Measurements from ENCODE around the gene PRPF39. TPM values are rescaled to one million over a fixed set of nuclear protein-coding genes. Genes with fewer than 3 reads are reported as not detected.
A peak's percentile ranks its signal among the peaks of the same experiment; 100 is the strongest.

The PRPF39 gene
- total and polyA plus RNA-seq, 4 experiments from 2014 or later: 8.1 to 85.6 (median 46.4) TPM

DNA sequence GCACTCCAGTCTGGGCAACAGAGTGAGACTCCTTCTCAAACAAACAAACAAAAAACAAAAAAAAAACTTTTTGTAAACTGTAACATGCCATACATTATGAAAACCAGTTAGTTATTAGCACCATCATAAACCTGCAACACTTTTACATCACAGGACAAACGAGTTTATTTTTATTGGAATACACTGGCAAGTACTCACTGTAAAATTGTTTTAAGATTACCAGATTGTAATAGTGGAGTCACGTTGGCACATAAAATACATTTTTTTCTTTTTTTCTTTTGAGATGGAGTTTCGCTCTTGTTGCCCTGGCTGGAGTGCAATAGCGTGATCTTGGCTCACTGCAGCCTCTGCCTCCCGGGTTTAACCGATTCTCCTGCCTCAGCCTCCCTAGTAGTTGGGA is 34.7 kb downstream of the PRPF39 start:
- Mint-ChIP-seq H3K9me3 (no peaks in the 10 kb centered on the region), H3K36me3 (peaks cover 26 to 64% of the 10 kb centered on the region in 2 donors), H3K27me3 (no peaks in the 10 kb centered on the region), H3K4me3 (no peak overlapping the region), H3K4me1 (peaks cover 2 to 5% (median 3%) of the 10 kb centered on the region in 4 donors), H3K27ac (no peak overlapping the region)
- Histone ChIP-seq H3K36me3 (ENCODE audit: insufficient read depth, low read length) (peaks cover 44% of the 10 kb centered on the region), H3K9me3 (ENCODE audit: control insufficient read depth in 1 of 2, low read length in 2 of 2) (no peaks in the 10 kb centered on the region), H3K27ac (ENCODE audit: low read depth, low read length) (no peak overlapping the region), H3K4me1 (ENCODE audit: insufficient read depth, low read length) (peaks cover 1% of the 10 kb centered on the region), H3K4me3 (ENCODE audit: low read length in 2 of 2) (no peak overlapping the region), H3K27me3 (ENCODE audit: insufficient read depth, low read length) (no peaks in the 10 kb centered on the region)
- DNase-seq: no peak
- ChIA-PET POLR2A (ENCODE audit: partially characterized antibody) (interaction anchor here (0.6 to 1.3 kb wide), 2 partner anchors 14 to 22 kb away, joined by 3 read pairs; no protein-coding TSS in a partner anchor), CTCF (ENCODE audit: partially characterized antibody) (no interaction called here)
- intact Hi-C loops (cut with micrococcal nuclease): no loop called here

DNA sequence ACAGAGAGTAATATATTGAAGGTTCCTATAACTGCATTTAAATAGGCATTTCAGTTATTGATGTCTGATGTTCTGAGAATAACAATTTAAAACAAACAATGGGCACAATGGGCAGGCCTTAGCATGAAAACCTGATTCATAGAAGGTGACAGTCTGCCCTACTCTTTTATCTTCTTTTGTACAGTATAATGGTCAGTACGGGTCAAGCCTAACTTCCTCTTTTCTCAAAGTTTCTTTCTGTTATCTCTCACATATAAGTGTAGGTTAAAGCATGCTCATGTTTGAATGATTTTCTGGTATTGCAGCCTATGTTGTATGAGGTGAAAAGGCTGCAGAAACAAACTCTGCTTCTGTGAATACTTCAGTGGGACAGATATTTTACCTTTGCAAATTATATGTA is 36.2 kb downstream of the PRPF39 start:
- POLR2A ChIA-PET (ENCODE audit: partially characterized antibody): no interaction called here
- Histone ChIP-seq H3K27ac (ENCODE audit: low read depth, low read length) (no peak overlapping the region), H3K27me3 (ENCODE audit: insufficient read depth, low read length) (no peaks in the 10 kb centered on the region), H3K4me3 (ENCODE audit: low read length in 2 of 2) (no peak overlapping the region), H3K4me1 (ENCODE audit: insufficient read depth, low read length) (no peaks in the 10 kb centered on the region), H3K9me3 (ENCODE audit: control insufficient read depth in 1 of 2, low read length in 2 of 2) (no peaks in the 10 kb centered on the region), H3K36me3 (ENCODE audit: insufficient read depth, low read length) (peaks cover 31% of the 10 kb centered on the region)
- intact Hi-C loops (cut with micrococcal nuclease): no loop called here
- Mint-ChIP-seq H3K4me1 (peaks cover 0 to 1% (median 0%) of the 10 kb centered on the region in 4 donors), H3K27ac (peak overlapping the region in 1 of 7 donors; percentile 53), H3K27me3 (no peaks in the 10 kb centered on the region), H3K36me3 (peaks cover 30 to 59% of the 10 kb centered on the region in 2 donors), H3K4me3 (no peak overlapping the region), H3K9me3 (no peaks in the 10 kb centered on the region)
- no peak for DNase-seq
- CTCF ChIA-PET (ENCODE audit: partially characterized antibody): no interaction called here

DNA sequence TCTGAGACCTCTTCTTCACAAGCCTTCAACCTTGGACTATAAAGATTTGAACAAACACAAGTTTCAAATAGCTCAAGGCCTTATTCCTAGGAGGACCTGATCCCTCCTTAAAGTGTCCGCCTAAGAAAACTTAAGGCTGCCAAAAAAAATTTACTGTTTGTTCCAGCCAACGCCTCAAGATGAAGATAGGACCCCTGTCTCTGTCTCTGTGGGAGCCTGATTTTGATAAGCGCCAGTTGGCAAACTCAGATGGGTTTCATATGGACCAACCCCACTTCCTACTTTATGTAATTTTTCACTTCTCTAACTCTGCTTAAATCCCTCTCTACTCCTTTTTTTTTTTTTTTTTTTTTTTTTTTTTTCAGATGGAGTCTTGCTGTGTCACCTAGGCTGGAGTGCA is 39.4 kb downstream of the PRPF39 start:
- Histone ChIP-seq H3K36me3 (ENCODE audit: insufficient read depth, low read length) (peaks cover 14% of the 10 kb centered on the region), H3K4me1 (ENCODE audit: insufficient read depth, low read length) (no peaks in the 10 kb centered on the region), H3K27ac (ENCODE audit: low read depth, low read length) (no peak overlapping the region), H3K4me3 (ENCODE audit: low read length in 2 of 2) (no peak overlapping the region), H3K27me3 (ENCODE audit: insufficient read depth, low read length) (no peaks in the 10 kb centered on the region), H3K9me3 (ENCODE audit: control insufficient read depth in 1 of 2, low read length in 2 of 2) (no peaks in the 10 kb centered on the region)
- Mint-ChIP-seq H3K27ac (no peak overlapping the region), H3K36me3 (peaks cover 38 to 47% of the 10 kb centered on the region in 2 donors), H3K27me3 (no peaks in the 10 kb centered on the region), H3K4me3 (no peak overlapping the region), H3K9me3 (no peaks in the 10 kb centered on the region), H3K4me1 (peaks cover 0 to 7% (median 3%) of the 10 kb centered on the region in 4 donors)
- ChIA-PET CTCF (ENCODE audit: partially characterized antibody) (no interaction called here), POLR2A (ENCODE audit: partially characterized antibody) (interaction anchor here (0.9 to 1.1 kb wide), 2 partner anchors 11 to 130 kb away, joined by 3 to 4 read pairs; partner anchors contain the start of gene FKBP3)
- no peak for DNase-seq
- intact Hi-C loops (cut with micrococcal nuclease): no loop called here

DNA sequence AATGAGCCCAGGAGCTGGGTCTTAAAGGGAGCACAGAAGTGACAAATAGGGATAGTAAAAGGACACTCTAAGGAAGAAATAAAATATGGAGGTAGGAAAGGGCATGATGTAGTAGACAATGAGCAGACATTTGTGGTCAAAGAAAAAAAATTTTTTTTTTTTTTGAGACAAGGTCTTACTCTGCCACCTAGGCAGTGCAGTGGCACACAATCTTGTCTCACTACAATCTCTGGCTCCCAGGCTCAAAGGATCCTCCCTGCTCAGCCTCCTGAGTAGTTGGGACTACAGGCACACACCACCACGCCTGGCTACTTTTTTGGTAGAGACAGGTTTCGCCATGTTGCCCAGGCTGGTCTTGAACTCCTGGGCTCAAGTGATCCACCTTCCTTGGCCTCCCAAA is 41.8 kb downstream of the PRPF39 start:
- intact Hi-C loops (cut with micrococcal nuclease): no loop called here
- ChIA-PET CTCF (ENCODE audit: partially characterized antibody) (no interaction called here), POLR2A (ENCODE audit: partially characterized antibody) (interaction anchor here (0.7 to 1.3 kb wide), 3 partner anchors 9 to 170 kb away, joined by 3 read pairs; partner anchors contain the start of gene FKBP3)
- Histone ChIP-seq H3K27ac (ENCODE audit: low read depth, low read length) (no peak overlapping the region), H3K4me3 (ENCODE audit: low read length in 2 of 2) (no peak overlapping the region), H3K9me3 (ENCODE audit: control insufficient read depth in 1 of 2, low read length in 2 of 2) (no peaks in the 10 kb centered on the region), H3K27me3 (ENCODE audit: insufficient read depth, low read length) (no peaks in the 10 kb centered on the region), H3K4me1 (ENCODE audit: insufficient read depth, low read length) (peaks cover 7% of the 10 kb centered on the region), H3K36me3 (ENCODE audit: insufficient read depth, low read length) (peaks cover 4% of the 10 kb centered on the region)
- Mint-ChIP-seq H3K27me3 (no peaks in the 10 kb centered on the region), H3K9me3 (no peaks in the 10 kb centered on the region), H3K36me3 (peaks cover 35 to 36% of the 10 kb centered on the region in 2 donors), H3K4me3 (no peak overlapping the region), H3K4me1 (peaks cover 2 to 10% (median 5%) of the 10 kb centered on the region in 4 donors), H3K27ac (peak overlapping the region in 2 of 7 donors; percentile 39 to 86)
- no peak for DNase-seq

DNA sequence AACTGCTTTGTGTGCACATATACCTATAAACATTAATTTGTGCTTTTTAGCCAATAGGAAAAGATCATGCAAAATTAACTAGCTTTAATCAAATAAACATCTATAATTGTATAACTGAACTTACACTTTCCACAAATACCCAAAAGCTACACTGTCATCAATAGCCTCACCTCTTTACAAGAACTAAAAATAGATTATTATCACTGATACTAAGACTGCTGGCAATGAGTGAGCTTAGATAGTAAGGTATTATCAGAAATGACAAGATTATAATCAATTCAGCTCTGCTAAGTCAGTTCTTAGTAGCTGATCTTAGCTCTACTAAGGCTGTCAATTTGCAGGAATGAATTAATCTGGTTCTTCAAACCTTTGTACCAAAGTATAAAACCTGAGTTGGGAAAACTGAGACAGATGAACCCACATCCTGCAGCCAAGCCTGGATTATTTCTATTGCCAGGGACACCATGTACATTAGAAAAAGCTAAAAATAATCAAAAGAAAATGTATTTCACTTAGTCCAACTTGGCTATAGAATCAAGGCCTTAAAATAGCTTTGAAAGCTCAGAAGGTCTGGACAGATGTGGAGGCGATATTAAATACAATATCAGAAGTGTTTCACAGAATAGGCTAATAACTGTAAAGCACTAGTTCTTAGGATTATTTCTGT is 45.2 kb downstream of the PRPF39 start:
- intact Hi-C loops (cut with micrococcal nuclease): no loop called here
- no peaks in the 10 kb centered on the region for H3K9me3 Mint-ChIP-seq
- no peak overlapping the region for H3K4me3 Mint-ChIP-seq
- H3K36me3 Mint-ChIP-seq: peaks cover 19 to 22% of the 10 kb centered on the region in 2 donors
- no peak for DNase-seq
- H3K36me3 ChIP-seq (ENCODE audit: insufficient read depth, low read length): no peaks in the 10 kb centered on the region
- H3K27me3 Mint-ChIP-seq: no peaks in the 10 kb centered on the region
- peaks cover 27% of the 10 kb centered on the region for H3K4me1 ChIP-seq (ENCODE audit: insufficient read depth, low read length)
- no peak overlapping the region for H3K4me3 ChIP-seq (ENCODE audit: low read length in 2 of 2)
- H3K4me1 Mint-ChIP-seq: peaks cover 12 to 33% (median 17%) of the 10 kb centered on the region in 4 donors
- CTCF ChIA-PET (ENCODE audit: partially characterized antibody): interaction anchor here (0.8 to 1.5 kb wide), 3 partner anchors 30 to 139 kb away, joined by 3 read pairs; no protein-coding TSS in a partner anchor
- no peak overlapping the region for H3K27ac Mint-ChIP-seq
- POLR2A ChIA-PET (ENCODE audit: partially characterized antibody): interaction anchor here (1.6 kb wide), 1 partner anchor 167 kb away, joined by 3 read pairs; the partner anchor contains the start of genes KLHL28 and TOGARAM1
- no peak overlapping the region for H3K27ac ChIP-seq (ENCODE audit: low read depth, low read length)
- no peaks in the 10 kb centered on the region for H3K27me3 ChIP-seq (ENCODE audit: insufficient read depth, low read length)
- no peaks in the 10 kb centered on the region for H3K9me3 ChIP-seq (ENCODE audit: control insufficient read depth in 1 of 2, low read length in 2 of 2)

DNA sequence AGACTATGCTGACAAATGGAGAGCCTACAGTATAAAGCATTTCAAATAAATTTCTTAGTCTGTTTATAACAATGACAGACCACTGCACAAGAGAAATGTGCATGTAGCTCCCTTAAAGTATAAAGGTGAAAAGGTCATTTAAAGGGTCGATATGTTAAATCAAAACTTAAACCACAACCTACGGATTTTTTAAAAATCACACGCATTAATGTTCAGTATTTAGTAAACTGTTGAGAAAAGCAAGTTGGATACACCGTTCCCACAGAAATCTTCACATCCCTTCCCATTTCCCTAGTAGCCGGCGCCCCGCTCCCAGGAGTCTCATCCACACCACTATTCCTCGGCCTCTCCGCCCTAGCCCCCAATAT is 49.8 kb downstream of the PRPF39 start:
- peak overlapping the region; percentile 89 to 100 (median 98) for H3K4me3 Mint-ChIP-seq
- CTCF ChIA-PET (ENCODE audit: partially characterized antibody): interaction anchor here (1.2 to 1.5 kb wide), 3 partner anchors 116 to 171 kb away, joined by 4 to 5 read pairs (median 4); partner anchors contain the start of genes MIS18BP1 and TOGARAM1
- Histone ChIP-seq H3K27ac (ENCODE audit: low read depth, low read length) (peak overlapping the region; percentile 91), H3K4me3 (ENCODE audit: low read length in 2 of 2) (peak overlapping the region; percentile 91 to 97), H3K4me1 (ENCODE audit: insufficient read depth, low read length) (peaks cover 47% of the 10 kb centered on the region), H3K9me3 (ENCODE audit: control insufficient read depth in 1 of 2, low read length in 2 of 2) (no peaks in the 10 kb centered on the region), H3K27me3 (ENCODE audit: insufficient read depth, low read length) (no peaks in the 10 kb centered on the region), H3K36me3 (ENCODE audit: insufficient read depth, low read length) (no peaks in the 10 kb centered on the region)
- intact Hi-C loops (cut with micrococcal nuclease): loop anchor here (1.0 kb wide), 5 partner anchors 49 to 236 kb away; partner anchors contain the start of genes KLHL28, MIS18BP1 and PRPF39
- no peak for DNase-seq
- peak overlapping the region; percentile 91 to 99 (median 97) for H3K27ac Mint-ChIP-seq
- POLR2A ChIA-PET (ENCODE audit: partially characterized antibody): interaction anchor here (0.6 to 4.7 kb wide), 12 partner anchors 9 to 237 kb away, joined by 3 to 77 read pairs (median 6); partner anchors contain the start of genes KLHL28, MIS18BP1, PRPF39 and TOGARAM1
- no peaks in the 10 kb centered on the region for H3K9me3 Mint-ChIP-seq
- no peaks in the 10 kb centered on the region for H3K27me3 Mint-ChIP-seq
- H3K36me3 Mint-ChIP-seq: peaks cover under 1 to 29% of the 10 kb centered on the region in 2 donors
- H3K4me1 Mint-ChIP-seq: peaks cover 25 to 59% (median 43%) of the 10 kb centered on the region in 4 donors

Measured in CD4-positive, alpha-beta memory T cell (primary cell).